GM19099 (cell line): ENCODE data around the gene NUDT15.

ENCODE experiments used
- POLR2A ChIP-seq: IDR thresholded peaks from 3 replicates; pipeline ENCODE4 v1.6.1; 2011; ENCODE audit warnings: low read depth; ENCODE audit not compliant: insufficient read length; ENCODE audit errors: extremely low read depth

Gene NUDT15

DNA sequence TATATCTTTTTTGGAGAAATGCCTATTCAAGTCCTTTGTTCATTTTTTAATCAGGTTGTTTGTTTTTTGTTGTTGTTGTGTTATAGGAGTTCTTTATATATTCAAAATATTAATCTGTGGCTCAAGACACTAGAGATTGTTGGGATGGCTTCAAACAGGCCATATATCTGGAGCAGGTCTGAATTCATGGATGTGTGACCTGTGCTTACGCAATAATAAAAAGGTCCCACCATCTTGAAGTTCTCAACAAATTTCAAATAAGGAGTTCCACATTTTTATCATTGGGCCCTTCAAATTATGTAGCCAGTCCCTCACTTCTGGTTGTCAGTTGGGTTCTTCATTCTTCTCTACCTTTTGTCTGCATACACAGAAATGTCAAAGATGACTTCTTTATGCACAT is 17.7 kb upstream of the NUDT15 start:
- no peak for TF ChIP-seq POLR2A

- no peak for TF ChIP-seq POLR2A
These were observed 9.5 kb upstream of the NUDT15 start for GRCh38 chr13:48028066-48028465.

DNA sequence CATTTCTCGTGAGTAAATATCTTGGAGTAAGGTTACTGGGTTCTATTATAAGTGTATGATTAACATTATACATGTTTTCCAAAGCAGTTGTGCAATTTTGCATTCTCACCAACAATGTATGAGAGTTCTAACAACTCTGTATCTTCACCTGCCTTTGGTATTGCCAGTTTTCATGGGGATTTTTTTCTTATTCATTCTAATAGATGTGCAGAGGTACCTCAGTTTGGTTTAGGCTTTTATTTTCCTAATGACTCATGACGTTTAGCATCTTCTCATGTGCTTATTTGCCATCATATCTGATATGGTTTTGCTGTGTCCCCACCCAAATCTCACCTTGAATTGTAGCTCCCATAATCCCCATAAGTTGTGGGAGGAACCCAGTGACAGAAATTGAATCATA is 7.7 kb upstream of the NUDT15 start:
- no peak for TF ChIP-seq POLR2A

- no peak for TF ChIP-seq POLR2A
These were observed 1.2 kb downstream of the NUDT15 start for GRCh38 chr13:48038761-48039160.

DNA sequence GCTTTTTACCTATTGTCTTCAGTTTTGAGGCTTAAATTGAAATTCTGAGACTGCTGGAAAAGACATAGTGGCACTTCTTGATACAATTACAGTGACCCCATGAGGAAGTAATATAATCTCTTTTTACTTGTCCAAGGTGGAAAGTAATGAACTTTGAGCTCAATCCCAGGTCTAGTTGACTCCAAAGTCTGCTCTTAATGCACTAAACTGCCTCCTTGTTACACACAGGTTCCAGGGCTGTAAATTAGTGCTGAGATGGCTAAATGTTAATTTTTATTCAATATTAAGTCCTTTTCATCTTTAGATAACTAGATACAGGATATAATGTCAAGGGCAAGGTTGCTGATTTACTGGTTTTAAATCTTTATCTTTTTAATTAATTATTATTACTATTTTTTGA is 2.5 kb downstream of the NUDT15 start:
- TF ChIP-seq POLR2A, result no peak

- no peak for TF ChIP-seq POLR2A
These were observed 3.4 kb downstream of the NUDT15 start for GRCh38 chr13:48040896-48041295.

GRCh38 chr13:48042894-48043293 is 5.4 kb downstream of the NUDT15 start:
- TF ChIP-seq POLR2A, result no peak

- TF ChIP-seq POLR2A, result no peak
These were observed 6.4 kb downstream of the NUDT15 start for GRCh38 chr13:48043789-48044503.

DNA sequence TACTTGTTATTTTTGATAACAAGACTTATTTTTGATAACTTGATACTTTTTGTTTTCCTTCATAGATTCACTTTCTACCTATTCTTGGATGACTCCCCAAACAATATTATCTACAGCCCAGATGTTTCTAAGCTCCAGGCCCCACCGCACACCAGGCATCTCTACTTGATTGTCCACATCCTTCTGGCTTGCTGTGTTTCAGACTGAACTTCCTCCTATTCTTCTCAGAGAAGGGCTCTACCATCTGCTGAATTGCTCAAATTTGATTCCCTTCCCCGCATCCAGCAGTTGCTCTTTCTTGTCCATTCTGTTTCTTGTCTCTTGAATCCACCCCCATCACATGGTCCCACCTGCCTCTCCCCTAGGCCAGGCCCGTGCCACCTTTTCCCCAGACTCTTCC is 13.0 kb downstream of the NUDT15 start:
- TF ChIP-seq POLR2A, result no peak

DNA sequence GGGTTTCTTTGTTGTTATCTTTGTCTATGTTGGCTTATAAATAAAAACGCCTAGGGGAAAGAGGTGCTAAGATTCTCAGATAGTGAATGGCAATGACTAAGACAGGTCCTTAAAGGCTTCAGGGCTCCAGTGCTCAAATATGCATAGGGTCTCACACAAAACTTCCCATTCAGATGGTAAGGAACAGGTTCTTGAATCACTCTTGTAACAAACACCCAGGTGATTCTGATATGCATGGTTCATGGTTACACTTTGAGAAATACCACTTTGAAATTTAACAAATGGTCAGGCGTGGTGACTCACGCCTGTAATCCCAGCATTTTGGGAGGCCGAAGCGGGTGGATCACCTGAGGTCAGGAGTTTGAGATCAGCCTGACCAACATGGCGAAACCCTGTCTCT is 17.1 kb downstream of the NUDT15 start:
- no peak for TF ChIP-seq POLR2A

DNA sequence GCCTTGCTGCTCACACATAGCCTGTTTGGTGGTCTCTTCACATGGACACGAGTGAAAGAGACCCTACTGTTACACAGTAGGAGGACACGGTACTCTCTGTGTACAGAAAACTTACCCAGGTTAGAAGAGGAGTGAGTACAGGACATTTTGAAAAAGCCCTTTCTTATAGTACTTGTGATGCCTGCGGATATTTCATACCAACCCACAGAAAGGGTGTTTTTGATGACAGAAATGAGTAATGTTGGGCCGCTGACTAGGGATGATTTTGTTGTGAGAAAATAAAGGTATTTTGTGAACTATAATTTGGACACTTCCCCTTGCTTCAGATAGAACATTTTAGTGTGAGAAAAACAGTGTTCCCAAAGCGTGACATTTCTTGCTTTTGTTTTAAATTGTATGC is 18.2 kb downstream of the NUDT15 start:
- no peak for TF ChIP-seq POLR2A

- TF ChIP-seq POLR2A, result no peak
These were observed 28.9 kb downstream of the NUDT15 start for GRCh38 chr13:48066310-48066989.

DNA sequence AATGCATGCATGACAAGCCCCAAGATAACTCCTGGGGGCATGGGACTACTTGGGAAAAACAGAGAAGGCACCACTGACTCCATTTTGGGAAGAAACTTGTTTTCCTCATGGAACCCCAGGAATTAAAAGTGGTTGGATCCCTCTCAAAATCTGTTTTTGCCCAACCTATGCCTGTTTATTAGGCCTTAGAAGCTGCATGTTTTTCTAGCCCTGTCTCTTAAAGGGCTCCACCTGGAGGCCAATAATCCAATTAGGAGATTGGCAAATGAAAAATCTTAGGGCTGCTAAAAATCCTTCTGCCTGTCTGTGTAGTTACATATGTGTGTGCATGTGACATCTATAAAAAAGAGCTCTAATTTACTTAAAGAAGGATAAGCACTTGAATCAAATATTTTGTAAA is 30.5 kb downstream of the NUDT15 start:
- no peak for TF ChIP-seq POLR2A

DNA sequence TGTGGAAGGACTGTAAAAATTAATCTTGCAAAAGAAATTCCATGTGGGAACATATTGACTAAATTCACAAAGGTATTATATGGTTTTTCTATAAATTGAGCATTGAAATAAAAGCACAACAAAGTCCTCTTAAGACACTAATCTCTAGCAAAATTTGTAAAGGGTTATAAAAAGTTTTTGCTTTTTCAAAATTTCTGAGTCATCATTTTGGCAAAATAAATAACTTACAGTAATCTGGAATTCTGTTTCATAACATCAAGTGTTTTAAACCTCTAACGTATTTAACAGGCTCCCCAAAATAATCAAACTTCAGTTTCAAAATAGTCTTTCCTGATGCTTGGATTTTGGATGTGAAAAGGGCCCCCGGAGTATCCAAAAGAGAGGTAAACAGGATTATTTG is 31.4 kb downstream of the NUDT15 start:
- no peak for TF ChIP-seq POLR2A

- TF ChIP-seq POLR2A, result no peak
These were observed 32.0 kb downstream of the NUDT15 start for GRCh38 chr13:48069573-48069972.

DNA sequence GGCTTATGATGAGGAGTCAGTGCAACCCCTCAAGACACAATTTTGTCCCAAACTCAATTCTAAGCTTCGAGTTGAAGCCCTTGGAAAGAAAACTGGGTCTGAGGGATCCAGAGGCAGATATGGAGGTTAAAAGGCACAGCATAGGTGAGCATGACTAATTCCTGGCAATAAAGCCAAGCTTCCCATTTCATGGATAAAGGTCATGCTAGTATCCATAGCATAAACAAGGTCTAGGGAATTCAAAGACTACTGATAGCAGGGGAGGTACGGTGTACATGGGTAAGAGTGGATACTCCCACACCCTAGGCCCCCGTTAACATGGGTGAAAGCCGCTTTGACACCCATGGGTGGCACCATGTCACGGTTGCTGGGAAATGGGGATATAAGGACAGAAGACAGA is 33.4 kb downstream of the NUDT15 start:
- no peak for TF ChIP-seq POLR2A

GRCh38 chr13:48072304-48072703 is 34.8 kb downstream of the NUDT15 start:
- no peak for TF ChIP-seq POLR2A

DNA sequence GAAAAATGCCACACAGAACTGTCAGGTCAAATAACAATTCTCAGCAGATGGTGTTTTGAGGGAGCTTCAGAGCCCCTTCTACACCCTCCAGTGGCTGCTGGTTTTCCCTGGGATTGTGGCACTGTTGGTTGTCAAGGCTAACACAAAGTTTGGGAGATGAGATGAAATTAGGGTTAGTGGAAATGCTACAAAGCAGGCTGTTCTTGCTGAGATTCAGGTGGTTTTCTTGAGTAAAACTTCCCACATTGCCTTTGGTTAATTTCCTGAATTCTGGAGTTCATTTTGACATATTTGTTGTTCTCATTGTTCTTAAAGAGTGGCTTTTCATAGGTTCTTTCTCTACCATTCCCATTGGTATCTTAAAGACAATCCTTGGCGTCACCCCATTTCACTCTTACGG is 35.3 kb downstream of the NUDT15 start:
- no peak for TF ChIP-seq POLR2A

GRCh38 chr13:48074006-48074405 is 36.5 kb downstream of the NUDT15 start:
- no peak for TF ChIP-seq POLR2A
